ENCODE measurements around the gene ODF2. TPM values are rescaled to one million over a fixed set of nuclear protein-coding genes. Genes with fewer than 3 reads are reported as not detected.
A peak's percentile ranks its signal among the peaks of the same experiment; 100 is the strongest.
"Not testable (repeated sequence)": the region's sequence is repeated elsewhere in the genome, so short reads cannot be mapped to it uniquely, and the experiment has no call there.

Gene ODF2
- total RNA-seq, 1 experiment from 2014 or later: 47.2 TPM

GRCh38 chr9:128422783-128423150 lies 33.0 kb upstream of the ODF2 start:
- DNase-seq (ENCODE audit: extremely low read depth, low read depth): no peak

GRCh38 chr9:128423356-128423755 lies 32.5 kb upstream of the ODF2 start:
- not testable (repeated sequence) for DNase-seq (ENCODE audit: extremely low read depth, low read depth)

DNA sequence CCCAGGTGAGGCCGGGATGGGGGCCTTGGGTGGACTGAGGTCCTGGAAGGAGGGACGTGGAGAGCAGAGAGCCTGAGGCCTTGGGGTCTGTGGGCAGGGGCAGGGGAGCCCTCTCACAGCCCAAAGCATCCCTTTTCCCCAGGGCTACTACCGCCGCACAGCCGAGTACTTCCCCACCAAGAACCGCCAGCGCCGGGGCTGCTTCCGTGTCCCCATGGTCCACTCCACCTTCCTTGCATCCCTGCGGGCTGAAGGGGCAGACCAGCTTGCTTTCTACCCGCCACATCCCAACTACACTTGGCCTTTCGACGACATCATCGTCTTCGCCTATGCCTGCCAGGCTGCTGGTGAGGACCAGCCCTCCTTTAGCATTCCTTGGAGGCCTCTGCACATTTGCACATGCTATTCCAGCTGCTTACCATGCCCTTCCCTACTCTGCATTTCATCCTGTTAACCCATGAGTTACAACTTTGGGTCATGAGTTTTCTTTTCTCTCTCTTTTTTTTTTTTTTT lies 31.5 kb upstream of the ODF2 start:
- no peak for DNase-seq (ENCODE audit: extremely low read depth, low read depth)

DNA sequence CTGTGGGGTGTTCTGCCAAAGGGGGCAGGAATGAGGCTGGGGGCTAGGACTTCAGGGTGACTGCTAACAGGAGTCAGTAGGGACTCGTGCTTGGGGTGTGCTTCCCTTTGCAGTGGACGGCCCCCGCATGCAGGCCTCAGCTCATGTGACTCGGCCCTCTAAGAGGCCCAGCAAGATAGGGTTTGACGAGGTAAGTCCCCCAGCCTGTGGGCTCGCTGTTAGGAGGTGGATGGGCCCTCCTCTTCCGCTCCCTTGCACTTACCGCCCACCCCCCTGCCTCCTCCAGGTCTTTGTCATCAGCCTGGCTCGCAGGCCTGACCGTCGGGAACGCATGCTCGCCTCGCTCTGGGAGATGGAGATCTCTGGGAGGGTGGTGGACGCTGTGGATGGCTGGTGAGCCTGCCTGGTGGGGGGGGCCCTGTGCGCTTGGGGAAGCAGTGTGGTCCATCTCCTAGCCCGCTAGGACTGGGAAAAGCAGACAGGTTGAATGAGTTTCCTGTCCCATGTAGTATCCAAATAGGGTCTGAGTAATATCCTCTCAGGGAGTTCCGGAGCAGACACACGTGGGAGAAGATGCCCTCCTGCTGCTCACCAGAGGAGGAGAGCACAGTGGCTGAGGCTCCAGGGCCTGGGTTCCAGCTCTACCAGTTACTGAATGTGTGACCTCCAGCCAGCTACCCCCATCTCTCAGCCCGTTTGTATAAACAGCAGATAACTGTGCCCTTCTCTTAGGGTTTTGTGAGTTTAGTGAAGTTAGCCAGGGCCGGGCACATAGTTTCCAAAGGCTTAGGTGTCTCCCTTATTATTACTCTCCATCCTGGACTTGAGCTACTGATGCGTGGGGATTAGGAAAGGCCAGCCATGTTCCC lies 26.9 kb upstream of the ODF2 start:
- no peak for DNase-seq (ENCODE audit: extremely low read depth, low read depth)

GRCh38 chr9:128429513-128430086 lies 26.2 kb upstream of the ODF2 start:
- no peak for DNase-seq (ENCODE audit: extremely low read depth, low read depth)

- no peak for DNase-seq (ENCODE audit: extremely low read depth, low read depth)
These were observed 24.6 kb upstream of the ODF2 start for GRCh38 chr9:128431207-128431606.

DNA sequence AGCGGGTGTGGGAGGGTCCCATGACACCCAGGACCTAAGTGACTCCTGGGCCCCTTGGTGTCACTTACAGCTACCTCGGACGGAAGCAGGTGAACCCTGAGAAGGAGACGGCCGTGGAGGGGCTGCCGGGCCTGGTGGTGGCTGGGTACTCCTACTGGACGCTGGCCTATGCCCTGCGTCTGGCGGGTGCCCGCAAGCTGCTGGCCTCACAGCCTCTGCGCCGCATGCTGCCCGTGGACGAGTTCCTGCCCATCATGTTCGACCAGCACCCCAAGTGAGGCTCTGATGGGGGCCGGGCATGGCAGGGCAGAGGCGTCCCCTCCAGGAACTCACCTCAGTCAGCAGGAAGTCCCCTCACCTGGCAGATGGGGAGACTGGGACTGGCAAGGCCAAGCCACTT lies 21.5 kb upstream of the ODF2 start:
- DNase-seq (ENCODE audit: extremely low read depth, low read depth): no peak

DNA sequence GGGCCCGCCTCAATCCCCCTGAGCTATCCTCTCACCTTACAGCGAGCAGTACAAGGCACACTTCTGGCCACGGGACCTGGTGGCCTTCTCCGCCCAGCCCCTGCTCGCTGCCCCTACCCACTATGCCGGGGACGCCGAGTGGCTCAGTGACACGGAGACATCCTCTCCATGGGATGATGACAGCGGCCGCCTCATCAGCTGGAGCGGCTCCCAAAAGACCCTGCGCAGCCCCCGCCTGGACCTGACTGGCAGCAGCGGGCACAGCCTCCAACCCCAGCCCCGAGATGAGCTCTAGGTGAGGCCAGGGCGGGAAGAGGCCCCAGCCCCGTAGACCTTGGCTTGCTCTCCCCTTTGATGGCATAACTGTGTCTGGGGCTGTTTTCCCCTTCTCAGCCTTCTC lies 20.2 kb upstream of the ODF2 start:
- DNase-seq (ENCODE audit: extremely low read depth, low read depth): no peak

DNA sequence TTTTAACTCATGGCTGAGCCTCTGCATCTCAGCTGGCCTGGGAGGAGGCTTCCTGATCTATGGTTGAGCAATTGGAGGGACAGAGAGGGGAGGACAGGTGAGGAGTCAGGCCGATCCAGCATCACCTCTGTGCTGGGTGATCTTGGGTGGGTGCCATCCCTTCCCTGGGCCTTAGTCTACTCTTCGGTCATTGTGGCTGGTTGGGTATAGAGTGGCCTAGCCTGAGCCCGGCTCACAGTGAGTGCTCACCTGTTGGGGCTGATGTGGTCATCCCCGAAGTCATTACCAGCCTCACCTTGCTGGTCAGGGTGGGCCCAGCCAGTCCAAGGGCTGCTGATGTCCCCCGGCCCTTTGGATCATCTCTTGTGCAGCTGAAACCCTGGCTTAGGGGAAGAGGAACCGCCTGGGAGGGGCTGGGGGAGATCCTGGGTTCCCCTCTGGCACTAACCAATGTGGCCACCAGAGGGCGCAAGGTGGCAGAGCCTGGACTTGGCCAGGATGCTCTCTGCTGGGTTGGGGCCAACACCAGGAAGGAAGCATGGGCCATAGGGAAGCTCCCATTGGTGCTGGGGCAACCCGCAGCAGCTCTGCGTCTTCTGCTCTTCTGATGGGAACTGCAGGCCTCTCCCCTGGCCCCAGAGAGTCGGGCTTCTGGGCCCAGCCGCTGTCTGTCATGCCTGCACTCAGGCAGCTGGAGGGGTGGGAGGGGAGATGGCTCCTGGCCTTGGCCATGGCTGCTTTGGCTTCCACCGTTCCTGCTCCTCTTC lies 17.3 kb upstream of the ODF2 start:
- peak; percentile 76 for DNase-seq (ENCODE audit: extremely low read depth, low read depth)

DNA sequence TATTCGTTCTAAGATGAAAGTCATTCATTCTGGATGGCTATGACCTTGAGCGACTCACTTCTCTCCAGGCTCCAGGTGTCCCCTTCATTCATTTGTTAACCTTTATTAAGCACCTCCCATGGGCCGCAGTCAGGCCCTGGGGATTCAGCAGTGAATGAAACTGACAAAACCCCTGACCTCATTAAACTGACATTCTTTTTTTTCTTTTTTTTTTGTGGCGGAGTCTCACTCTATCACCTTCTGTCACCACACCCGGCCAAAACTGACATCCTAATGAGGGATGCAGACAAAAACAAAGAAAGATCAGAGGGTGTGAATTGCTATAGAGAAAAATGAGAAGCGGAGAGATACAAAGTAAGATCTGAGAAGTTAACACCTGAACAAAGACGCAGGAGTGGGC lies 16.5 kb upstream of the ODF2 start:
- no peak for DNase-seq (ENCODE audit: extremely low read depth, low read depth)

GRCh38 chr9:128442150-128442549 lies 13.7 kb upstream of the ODF2 start:
- no peak for DNase-seq (ENCODE audit: extremely low read depth, low read depth)

- DNase-seq (ENCODE audit: extremely low read depth, low read depth): not testable (repeated sequence)
These were observed 9.3 kb upstream of the ODF2 start for GRCh38 chr9:128446505-128446904.

GRCh38 chr9:128448746-128449145 lies 7.1 kb upstream of the ODF2 start:
- no peak for DNase-seq (ENCODE audit: extremely low read depth, low read depth)

GRCh38 chr9:128454991-128455390 lies 815 bp upstream of the ODF2 start:
- DNase-seq (ENCODE audit: extremely low read depth, low read depth): no peak

- DNase-seq (ENCODE audit: extremely low read depth, low read depth): peak; percentile 67
These were observed 831 bp downstream of the ODF2 start for GRCh38 chr9:128456613-128457061.

DNA sequence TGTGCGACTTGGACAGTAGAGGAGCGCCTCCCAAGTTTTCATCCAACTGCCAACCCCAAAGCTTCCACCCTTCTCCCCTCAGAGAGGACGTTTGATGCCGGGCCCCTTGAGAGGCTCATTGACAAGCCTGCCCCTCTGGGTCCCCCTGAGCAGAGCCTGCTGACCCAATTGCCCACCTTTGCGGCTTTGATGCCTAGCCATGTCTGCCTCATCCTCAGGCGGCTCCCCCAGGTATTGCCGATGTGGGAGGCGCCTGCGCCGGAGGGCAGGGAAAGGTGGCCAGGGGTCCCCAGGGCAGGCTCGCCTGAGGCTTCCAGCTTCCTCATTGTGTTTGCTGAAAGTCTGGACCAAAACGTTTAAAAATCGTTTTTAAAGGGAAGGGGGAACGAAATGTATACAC lies 1.4 kb downstream of the ODF2 start:
- DNase-seq (ENCODE audit: extremely low read depth, low read depth): no peak

- DNase-seq (ENCODE audit: extremely low read depth, low read depth): no peak
These were observed 3.2 kb downstream of the ODF2 start for GRCh38 chr9:128459011-128459410.

DNA sequence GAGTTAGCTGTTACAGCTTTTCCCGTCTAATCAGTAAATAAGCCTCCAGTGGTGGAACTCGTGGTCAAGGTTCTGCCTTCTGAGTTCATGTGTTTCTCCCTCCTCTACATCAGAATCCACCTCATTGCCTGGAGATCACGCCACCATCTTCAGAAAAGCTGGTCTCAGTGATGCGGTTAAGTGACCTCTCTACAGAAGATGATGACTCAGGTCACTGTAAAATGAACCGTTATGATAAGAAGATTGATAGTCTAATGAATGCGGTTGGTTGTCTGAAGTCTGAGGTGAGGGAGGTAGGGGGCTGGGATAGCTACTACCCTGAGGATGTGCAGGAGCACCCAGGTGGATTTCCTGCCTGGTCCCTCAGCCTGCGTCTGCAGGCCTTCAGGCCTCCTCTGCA lies 13.3 kb downstream of the ODF2 start:
- no peak for DNase-seq (ENCODE audit: extremely low read depth, low read depth)

- DNase-seq (ENCODE audit: extremely low read depth, low read depth): no peak
These were observed 14.8 kb downstream of the ODF2 start for GRCh38 chr9:128470560-128470959.

- DNase-seq (ENCODE audit: extremely low read depth, low read depth): no peak
These were observed 17.3 kb downstream of the ODF2 start for GRCh38 chr9:128473104-128473503.

GRCh38 chr9:128475867-128476266 lies 20.1 kb downstream of the ODF2 start:
- no peak for DNase-seq (ENCODE audit: extremely low read depth, low read depth)

Measured in NCI-H460 (cell line).